ENCODE measurements around the gene CD80. TPM values are rescaled to one million over a fixed set of nuclear protein-coding genes. Genes with fewer than 3 reads are reported as not detected.

The CD80 gene
- total and polyA plus RNA-seq, 9 of the 15 experiments (the other 6 are each of a cell fraction or from before 2014, with no cell fraction given): 3.0 to 8.2 (median 5.7) TPM

- in situ Hi-C loops (cut with MboI) (no loop called here), intact Hi-C loops (cut with micrococcal nuclease) (loop anchor here (1.0 kb wide), 1 partner anchor 77 kb away; the partner anchor contains the start of gene COX17)
- Histone ChIP-seq H3K9me1 (ENCODE audit: control insufficient read depth, insufficient read depth, low read length) (no peaks in the 10 kb centered on the region), H3K4me3 (no peak overlapping the region), H3K27me3 (ENCODE audit: control insufficient read depth in 2 of 2, insufficient read depth in 2 of 2, low read length in 2 of 2) (no peaks in the 10 kb centered on the region), H3K4me2 (ENCODE audit: insufficient read depth, low read length) (no peak overlapping the region), H3K36me3 (ENCODE audit: control insufficient read depth, insufficient read depth, low read length) (no peaks in the 10 kb centered on the region), H3K79me2 (ENCODE audit: control insufficient read depth, insufficient read depth, low read length) (no peaks in the 10 kb centered on the region), H3K27ac (ENCODE audit: extremely low read depth, low read depth, low read length) (no peak overlapping the region), H3K9ac (ENCODE audit: insufficient read depth in 1 of 2, low read depth in 2 of 2, low read length in 2 of 2) (peak overlapping the region in 1 of 2 experiments; percentile 70; a peak in 1 of 4 replicates), H3K4me1 (replicated peaks in 1 of 2; ENCODE audit: control insufficient read depth in 2 of 2, insufficient read depth in 2 of 2, low read length in 2 of 2) (peaks cover 4 to 5% of the 10 kb centered on the region in 2 experiments), H3K9me3 (replicated peaks; ENCODE audit: control insufficient read depth, insufficient read depth, low read depth, low read length) (no peaks in the 10 kb centered on the region), H4K20me1 (replicated peaks; ENCODE audit: control insufficient read depth, insufficient read depth, low read length) (no peaks in the 10 kb centered on the region), H2AFZ (ENCODE audit: low read depth, low read length) (no peak overlapping the region; the same call in 1 of the 2 replicates)
- no TSS peak for BruUV-seq (replicated peaks)
- no peak for FAIRE-seq
- 0% methylated on average over 1 of the region's 5 CpGs for WGBS (ENCODE audit: insufficient coverage, low coverage, missing lambda C conversion rate)
- POLR2A ChIA-PET: interaction anchor here (0.6 to 0.8 kb wide), 2 partner anchors 217 to 293 kb away, joined by 4 read pairs; no protein-coding TSS in a partner anchor
- DNase-seq (ENCODE audit: extremely low read depth in 1 of 4, low spot score in 3 of 4): peak; percentile 9 to 28 (median 16)
- CTCF ChIA-PET (ENCODE audit: low intra/inter-chr PET ratio): interaction anchor here (0.8 kb wide), 1 partner anchor 80 kb away, joined by 4 read pairs; no protein-coding TSS in a partner anchor
- peak; percentile 93 for ATAC-seq
- peak; percentile 47 to 60 (median 57) for TF ChIP-seq CTCF (IDR thresholded peaks at IDR 0.05 in 2 of 3, conservative IDR thresholded peaks at IDR 0.05 in 1 of 3; ENCODE audit: insufficient read depth in 2 of 3, low read depth in 1 of 3, low read length in 3 of 3)
- no peak for TF ChIP-seq TCF3 (CRISPR knock-in tag; IDR thresholded peaks at IDR 0.05)
- no peak for TF ChIP-seq RUNX1 (IDR thresholded peaks at IDR 0.05; ENCODE audit: low read depth)
- TF ChIP-seq FOXK1 (CRISPR knock-in tag; IDR thresholded peaks at IDR 0.05; ENCODE audit: borderline replicate concordance): no peak
- no peak for TF ChIP-seq CAMTA2 (CRISPR knock-in tag; conservative IDR thresholded peaks at IDR 0.05)
- no peak for TF ChIP-seq BRD4 (IDR thresholded peaks at IDR 0.05)
- TF ChIP-seq ZBTB2 (IDR thresholded peaks at IDR 0.05): no peak
- no peak for TF ChIP-seq KDM1A (IDR thresholded peaks at IDR 0.05)
- TF ChIP-seq, protein P1, sequence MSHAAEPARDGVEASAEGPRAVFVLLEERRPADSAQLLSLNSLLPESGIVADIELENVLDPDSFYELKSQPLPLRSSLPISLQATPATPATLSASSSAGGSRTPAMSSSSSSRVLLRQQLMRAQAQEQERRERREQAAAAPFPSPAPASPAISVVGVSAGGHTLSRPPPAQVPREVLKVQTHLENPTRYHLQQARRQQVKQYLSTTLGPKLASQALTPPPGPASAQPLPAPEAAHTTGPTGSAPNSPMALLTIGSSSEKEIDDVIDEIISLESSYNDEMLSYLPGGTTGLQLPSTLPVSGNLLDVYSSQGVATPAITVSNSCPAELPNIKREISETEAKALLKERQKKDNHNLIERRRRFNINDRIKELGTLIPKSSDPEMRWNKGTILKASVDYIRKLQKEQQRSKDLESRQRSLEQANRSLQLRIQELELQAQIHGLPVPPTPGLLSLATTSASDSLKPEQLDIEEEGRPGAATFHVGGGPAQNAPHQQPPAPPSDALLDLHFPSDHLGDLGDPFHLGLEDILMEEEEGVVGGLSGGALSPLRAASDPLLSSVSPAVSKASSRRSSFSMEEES (CRISPR knock-in tag; IDR thresholded peaks at IDR 0.05): no peak
- TF ChIP-seq HCFC1 (IDR thresholded peaks at IDR 0.05; ENCODE audit: low read depth, low read length): no peak
- TF ChIP-seq POLR2AphosphoS5 (IDR thresholded peaks at IDR 0.05; ENCODE audit: control insufficient read depth, insufficient read depth, low read depth, low read length): no peak
- TF ChIP-seq, protein P2, sequence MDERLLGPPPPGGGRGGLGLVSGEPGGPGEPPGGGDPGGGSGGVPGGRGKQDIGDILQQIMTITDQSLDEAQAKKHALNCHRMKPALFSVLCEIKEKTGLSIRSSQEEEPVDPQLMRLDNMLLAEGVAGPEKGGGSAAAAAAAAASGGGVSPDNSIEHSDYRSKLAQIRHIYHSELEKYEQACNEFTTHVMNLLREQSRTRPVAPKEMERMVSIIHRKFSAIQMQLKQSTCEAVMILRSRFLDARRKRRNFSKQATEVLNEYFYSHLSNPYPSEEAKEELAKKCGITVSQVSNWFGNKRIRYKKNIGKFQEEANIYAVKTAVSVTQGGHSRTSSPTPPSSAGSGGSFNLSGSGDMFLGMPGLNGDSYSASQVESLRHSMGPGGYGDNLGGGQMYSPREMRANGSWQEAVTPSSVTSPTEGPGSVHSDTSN (CRISPR knock-in tag; IDR thresholded peaks at IDR 0.05; ENCODE audit: low read depth): no peak
- TF ChIP-seq, protein P2 (tag; conservative IDR thresholded peaks at IDR 0.05; ENCODE audit: low read depth): no peak
- no peak for TF ChIP-seq ZNF143 (CRISPR knock-in tag; IDR thresholded peaks at IDR 0.05)
- 0 out of 2 replicates have a peak, but pooled peaks have one; percentile 6 for TF ChIP-seq SMC3 (conservative IDR thresholded peaks at IDR 0.05; ENCODE audit: insufficient read depth, low read depth, low read length)
- no peak for TF ChIP-seq GABPB2 (CRISPR knock-in tag; conservative IDR thresholded peaks at IDR 0.05)
Measured at GRCh38 chr3:119600732-119601131, 41.3 kb upstream of the CD80 start.

Measured in K562 (cell line).